ENCODE data around the gene PHACTR2.

DNA sequence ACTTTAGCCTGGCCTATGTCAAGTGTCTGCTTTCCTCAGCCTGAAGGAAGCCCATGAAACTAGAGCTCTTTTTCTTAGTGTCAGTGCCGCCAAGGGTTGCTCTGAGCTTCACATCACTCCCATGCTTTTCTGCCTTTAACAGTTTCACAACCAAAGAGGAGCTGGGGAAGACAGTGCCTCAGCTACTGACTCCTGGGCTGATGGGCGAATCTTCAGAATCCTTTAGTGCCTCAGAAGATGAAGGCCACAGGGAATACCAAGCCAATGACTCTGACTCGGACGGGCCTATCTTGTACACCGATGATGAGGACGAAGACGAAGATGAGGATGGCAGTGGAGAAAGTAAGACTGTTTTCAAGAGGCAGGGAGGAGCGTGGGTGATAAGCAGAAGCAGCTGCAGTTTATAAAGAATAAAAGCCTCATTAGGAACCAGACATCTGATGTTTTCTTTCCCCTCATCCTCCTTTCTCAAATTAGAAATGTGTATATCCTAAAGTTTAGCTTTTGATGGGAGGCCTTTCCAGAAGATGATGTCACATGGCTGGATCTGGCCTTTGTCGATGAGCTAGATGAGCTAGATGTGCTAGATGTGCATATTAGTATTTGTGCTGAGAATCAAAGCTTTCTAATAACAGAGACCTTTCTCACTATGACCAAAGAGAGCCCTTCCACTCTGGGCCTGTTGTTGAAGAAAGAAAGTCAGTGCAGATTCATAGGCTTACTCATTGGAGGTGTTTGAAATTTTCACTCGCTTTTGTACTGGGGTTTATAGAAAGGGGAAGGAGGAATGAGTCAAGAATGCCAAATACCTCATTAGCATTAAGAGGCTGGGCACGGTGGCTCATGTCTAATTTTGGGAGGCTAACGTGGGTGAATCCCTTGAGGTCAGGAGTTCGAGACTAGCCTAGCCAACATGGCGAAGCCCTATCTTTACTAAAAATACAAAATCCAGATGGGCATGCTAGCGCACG is 94.6 kb downstream of the PHACTR2 start:
- TF ChIP-seq POLR2A (IDR thresholded peaks at IDR 0.05): no peak
- TF ChIP-seq CTCF (IDR thresholded peaks at IDR 0.05): no peak
